Stimulated activated CD4-positive, alpha-beta T cell treated with anti-CD3 and anti-CD28 coated beads, Interleukin-2, amount 100 ng/mL, for 48 hours (primary cell): ENCODE measurements around the gene ECSIT.

Source experiments
- DNase-seq, 2 donors: peaks; one replicate each; pipeline ENCODE4 v3.0.0-alpha.2; 2020

ECSIT gene

GRCh38 chr19:11549386-11549953 is 20.5 kb upstream of the ECSIT start:
- no peak for DNase-seq

GRCh38 chr19:11547929-11548700 is 19.2 kb upstream of the ECSIT start:
- DNase-seq = no peak

GRCh38 chr19:11541238-11541637 is 12.3 kb upstream of the ECSIT start:
- DNase-seq = no peak

- no peak for DNase-seq
These were observed 11.7 kb upstream of the ECSIT start for GRCh38 chr19:11540645-11541044.

- no peak for DNase-seq
These were observed 10.8 kb upstream of the ECSIT start for GRCh38 chr19:11539495-11540365.

- DNase-seq = no peak
These were observed 9.5 kb upstream of the ECSIT start, which contains the start of gene CNN1 for GRCh38 chr19:11538232-11539036. Gene CNN1 (plus strand): TSS chr19:11538851. CDS start chr19:11538928, 77 bp downstream.

- peak; percentile 89 to 94 for DNase-seq
These were observed 7.1 kb upstream of the ECSIT start for GRCh38 chr19:11535792-11536595.

GRCh38 chr19:11534948-11535347 is 6.0 kb upstream of the ECSIT start:
- no peak for DNase-seq

- no peak for DNase-seq
These were observed 5.6 kb upstream of the ECSIT start for GRCh38 chr19:11534538-11534937.

- peak; percentile 34 to 39 for DNase-seq
These were observed 1.5 kb upstream of the ECSIT start for GRCh38 chr19:11530432-11530831.

- DNase-seq = no peak
These were observed 9.8 kb downstream of the ECSIT start for GRCh38 chr19:11519138-11519537.

- DNase-seq = no peak
These were observed 15.0 kb downstream of the ECSIT start for GRCh38 chr19:11513946-11514345.

- no peak for DNase-seq
These were observed 18.5 kb downstream of the ECSIT start for GRCh38 chr19:11510444-11510843.

- no peak for DNase-seq
These were observed 21.4 kb downstream of the ECSIT start for GRCh38 chr19:11507370-11508078.

- DNase-seq = no peak
These were observed 22.0 kb downstream of the ECSIT start for GRCh38 chr19:11506967-11507366.

- peak in 1 of 2 donors; percentile 12 for DNase-seq
These were observed 22.8 kb downstream of the ECSIT start for GRCh38 chr19:11506101-11506555.

- peak; percentile 93 to 94 for DNase-seq
These were observed 23.3 kb downstream of the ECSIT start, which contains the start of gene ZNF653 for GRCh38 chr19:11505504-11506100. Gene ZNF653 (minus strand): TSS chr19:11505839. CDS start chr19:11505786, 53 bp downstream.

- peak; percentile 95 to 97 for DNase-seq
These were observed 23.9 kb downstream of the ECSIT start for GRCh38 chr19:11505032-11505503.

- no peak for DNase-seq
These were observed 24.4 kb downstream of the ECSIT start for GRCh38 chr19:11504502-11505031.

GRCh38 chr19:11499890-11500420 is 29.0 kb downstream of the ECSIT start:
- no peak for DNase-seq
